ENCODE results near the gene GHRHR. TPM values are rescaled to one million over a fixed set of nuclear protein-coding genes. Genes with fewer than 3 reads are reported as not detected.

The GHRHR gene
- total and polyA plus RNA-seq, 10 of the 15 experiments (the other 5 are each of a cell fraction or from before 2014, with no cell fraction given) = not detected

- POLR2A ChIA-PET = no interaction called here
- intact Hi-C loops (cut with micrococcal nuclease; ENCODE audit: unreplicated experiment) = no loop called here
- WGBS (ENCODE audit: insufficient coverage, insufficient replicate concordance, low lambda C conversion rate, missing lambda C conversion rate) = 15% methylated on average over 6 of the region's 6 CpGs
- in situ Hi-C loops (cut with MboI) = no loop called here
- Histone ChIP-seq H3K27ac (ENCODE audit: control insufficient read depth, insufficient read depth) (no peak overlapping the region), H3K36me3 (ENCODE audit: control insufficient read depth in 2 of 2, insufficient read depth in 2 of 2, low read length in 1 of 2) (no peaks in the 10 kb centered on the region), H3K27me3 (replicated peaks in 1 of 2; ENCODE audit: control insufficient read depth in 2 of 2, insufficient read depth in 2 of 2, low read length in 1 of 2) (peaks cover 0 to 6% of the 10 kb centered on the region in 2 experiments; a peak in 3 of 4 replicates), H3K9ac (ENCODE audit: control insufficient read depth, insufficient read depth, low read length) (no peak overlapping the region), H2AFZ (ENCODE audit: control insufficient read depth, low read depth, low read length) (no peak overlapping the region), H3K4me3 (no peak overlapping the region), H3K9me3 (replicated peaks; ENCODE audit: control insufficient read depth, insufficient read depth, low read length) (no peaks in the 10 kb centered on the region), H3K79me2 (ENCODE audit: control insufficient read depth, insufficient read depth, low read length) (no peaks in the 10 kb centered on the region), H3K4me2 (ENCODE audit: control insufficient read depth, insufficient read depth) (no peak overlapping the region), H3K4me1 (ENCODE audit: control insufficient read depth, insufficient read depth, low read length) (no peaks in the 10 kb centered on the region), H4K20me1 (ENCODE audit: control insufficient read depth, insufficient read depth) (no peaks in the 10 kb centered on the region)
- FAIRE-seq = no peak
- BruUV-seq (replicated peaks) = no TSS peak
- no peak for DNase-seq (ENCODE audit: low read depth, low spot score)
- TF ChIP-seq CREB1 (IDR thresholded peaks at IDR 0.05; ENCODE audit: low read depth) (no peak), DPF2 (IDR thresholded peaks at IDR 0.05) (no peak), REST (IDR thresholded peaks at IDR 0.05; ENCODE audit: low read depth, low read length) (no peak), BCL3 (IDR thresholded peaks at IDR 0.05; ENCODE audit: borderline replicate concordance, insufficient read depth, low read depth, low read length, poor library complexity, severe bottlenecking) (no peak), PML (IDR thresholded peaks at IDR 0.05; ENCODE audit: low read length) (no peak), SMAD5 (IDR thresholded peaks at IDR 0.05; ENCODE audit: low read depth) (no peak), IRF3 (IDR thresholded peaks at IDR 0.05) (no peak), RELA (IDR thresholded peaks at IDR 0.05; ENCODE audit: borderline replicate concordance, partially characterized antibody) (no peak), POLR2AphosphoS2 (IDR thresholded peaks at IDR 0.05; ENCODE audit: low read depth, low read length) (no peak), CHD1 (IDR thresholded peaks at IDR 0.05; ENCODE audit: low read depth, low read length) (no peak), EP300 (IDR thresholded peaks at IDR 0.05; ENCODE audit: borderline replicate concordance in 1 of 2, control insufficient read depth in 1 of 2, low read depth in 2 of 2, low read length in 2 of 2) (no peak), FOXK2 (IDR thresholded peaks at IDR 0.05) (no peak), EGR1 (IDR thresholded peaks at IDR 0.05; ENCODE audit: borderline replicate concordance in 1 of 2, low read depth in 2 of 2, low read length in 2 of 2) (no peak), SREBF2 (IDR thresholded peaks at IDR 0.05; ENCODE audit: low read length) (no peak)
- SMC1A ChIA-PET (ENCODE audit: uncharacterized antibody, unreplicated experiment) = no interaction called here
- RAD21 ChIA-PET (ENCODE audit: unreplicated experiment) = no interaction called here
- ATAC-seq = no peak
- CTCF ChIA-PET = interaction anchor here (1.4 to 2.3 kb wide), 2 partner anchors 50 to 58 kb away, joined by 3 to 8 read pairs; no protein-coding TSS in a partner anchor
These were observed 31.2 kb upstream of the GHRHR start for GRCh38 chr7:30932562-30932961.

Measured in GM12878 (cell line).